Smooth muscle cell of the brain vasculature (primary cell): ENCODE data around the gene SLC6A6.
"Not testable (repeated sequence)": the region's sequence is repeated elsewhere in the genome, so short reads cannot be mapped to it uniquely, and the experiment has no call there.

Experiments
- DNase-seq: peaks from one replicate; pipeline ENCODE4 v3.0.0-alpha.2; 2012; ENCODE audit warnings: low read depth, low spot score

SLC6A6 gene

GRCh38 chr3:14434498-14435151 lies 32.2 kb downstream of the SLC6A6 start:
- no peak for DNase-seq

GRCh38 chr3:14435175-14436014 lies 33.0 kb downstream of the SLC6A6 start:
- no peak for DNase-seq

DNA sequence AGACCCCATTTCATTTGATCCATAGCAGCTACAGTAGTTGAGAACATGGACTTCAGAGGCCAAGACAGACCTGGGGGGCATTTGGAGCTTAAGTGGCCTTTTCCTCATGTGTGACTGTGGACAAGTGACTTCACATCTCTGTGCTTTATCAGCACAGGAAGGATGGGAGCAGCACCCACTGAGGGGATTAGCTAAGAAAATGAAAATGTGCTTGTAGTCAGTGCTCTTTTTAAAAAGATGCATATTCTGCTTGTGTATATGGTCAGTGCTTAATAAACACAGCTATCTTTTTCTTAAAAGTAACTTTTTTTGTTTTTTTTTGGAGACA lies 34.5 kb downstream of the SLC6A6 start:
- no peak for DNase-seq

DNA sequence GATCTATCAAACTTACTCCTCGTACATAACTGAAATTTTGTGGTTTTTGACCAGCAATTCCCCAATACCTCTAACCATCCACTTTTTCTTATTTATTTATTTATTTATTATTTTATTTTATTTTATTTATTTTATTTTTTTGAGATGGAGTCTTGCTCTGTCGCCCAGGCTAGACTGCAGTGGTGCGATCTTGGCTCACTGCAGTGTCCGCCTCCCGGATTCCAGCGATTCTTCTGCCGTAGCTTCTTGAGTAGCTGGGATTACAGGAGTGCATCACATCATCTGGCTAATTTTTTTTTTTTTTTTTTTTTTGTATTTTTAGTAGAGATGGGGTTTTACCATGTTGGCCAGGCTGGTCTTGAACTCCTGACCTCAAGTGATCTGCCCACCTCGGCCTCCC lies 35.3 kb downstream of the SLC6A6 start:
- not testable (repeated sequence) for DNase-seq

DNA sequence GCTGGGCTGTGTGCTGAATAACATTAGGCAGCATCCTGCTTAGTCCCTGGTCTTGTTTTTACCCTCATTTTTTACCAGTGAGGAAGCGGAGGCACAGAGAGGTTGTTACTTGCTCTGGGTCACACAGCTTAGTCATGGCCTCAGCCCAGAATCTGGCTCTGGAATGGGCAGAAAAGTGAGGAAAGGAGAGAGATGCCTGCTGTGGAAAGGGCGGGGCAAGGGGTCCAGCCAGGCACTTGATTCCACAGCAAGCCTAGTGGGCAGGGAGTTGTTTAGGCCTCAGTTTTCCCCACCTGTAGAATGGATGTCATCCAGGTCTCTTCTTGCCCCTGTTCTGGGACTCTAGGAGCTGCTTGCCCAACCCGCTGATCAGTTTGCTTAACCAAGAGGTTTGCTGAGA lies 35.9 kb downstream of the SLC6A6 start:
- DNase-seq = no peak

- no peak for DNase-seq
Observed at GRCh38 chr3:14438929-14439328, 36.5 kb downstream of the SLC6A6 start.

DNA sequence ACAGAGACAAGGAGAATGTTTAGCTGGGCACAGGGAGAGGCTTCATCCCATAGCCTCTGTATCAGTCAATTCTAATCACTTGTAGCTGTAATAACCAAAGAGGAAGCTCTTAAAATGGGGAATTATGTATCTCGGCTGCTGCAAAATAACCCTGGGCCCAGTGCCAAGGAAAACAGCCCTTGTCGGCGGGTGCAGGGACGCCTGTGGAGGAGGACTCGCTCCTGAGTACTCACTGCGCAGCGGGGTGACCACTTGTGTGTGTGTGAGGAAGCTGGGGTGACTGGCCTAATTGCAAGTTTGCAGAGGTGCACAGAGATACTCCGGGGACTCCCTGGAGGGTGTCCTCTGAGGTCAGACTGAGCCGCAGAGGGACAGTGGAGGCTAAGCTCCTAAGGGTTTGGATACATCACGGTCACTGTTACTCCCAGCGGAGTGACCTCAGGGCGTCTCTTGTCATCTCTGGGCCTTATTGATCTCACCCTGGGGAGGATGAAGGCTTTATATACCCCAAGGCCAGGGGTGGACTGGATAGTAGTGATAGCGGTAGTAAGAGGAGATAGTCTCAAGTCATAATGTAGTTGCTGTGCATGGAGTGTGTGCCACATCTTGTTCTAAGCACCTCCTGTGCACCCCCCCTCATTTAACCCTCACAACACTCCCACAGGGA lies 37.2 kb downstream of the SLC6A6 start:
- peak; percentile 83 for DNase-seq

GRCh38 chr3:14440168-14440518 lies 37.7 kb downstream of the SLC6A6 start:
- DNase-seq = no peak

- no peak for DNase-seq
Observed at GRCh38 chr3:14440531-14441239, 38.3 kb downstream of the SLC6A6 start.

GRCh38 chr3:14441240-14441919 lies 39.0 kb downstream of the SLC6A6 start:
- no peak for DNase-seq

DNA sequence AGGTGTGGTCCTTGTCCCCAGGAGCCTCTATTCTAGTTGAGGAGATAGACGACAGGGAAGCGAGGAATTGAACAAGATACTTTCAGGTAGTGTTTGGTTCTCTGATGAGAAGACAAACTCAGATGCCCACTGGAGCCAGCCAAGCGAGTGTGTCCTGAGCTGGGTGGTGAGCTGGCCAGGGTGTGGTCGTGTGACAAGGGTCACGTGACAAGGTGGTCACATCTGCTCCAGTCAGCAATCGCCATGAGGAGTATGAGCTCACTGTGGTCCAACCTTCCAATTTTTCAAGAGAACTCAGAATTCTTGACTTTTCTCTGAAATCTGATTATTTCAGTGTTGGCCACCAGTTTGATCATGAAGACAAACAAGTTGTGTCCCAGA lies 39.5 kb downstream of the SLC6A6 start:
- DNase-seq = no peak

DNA sequence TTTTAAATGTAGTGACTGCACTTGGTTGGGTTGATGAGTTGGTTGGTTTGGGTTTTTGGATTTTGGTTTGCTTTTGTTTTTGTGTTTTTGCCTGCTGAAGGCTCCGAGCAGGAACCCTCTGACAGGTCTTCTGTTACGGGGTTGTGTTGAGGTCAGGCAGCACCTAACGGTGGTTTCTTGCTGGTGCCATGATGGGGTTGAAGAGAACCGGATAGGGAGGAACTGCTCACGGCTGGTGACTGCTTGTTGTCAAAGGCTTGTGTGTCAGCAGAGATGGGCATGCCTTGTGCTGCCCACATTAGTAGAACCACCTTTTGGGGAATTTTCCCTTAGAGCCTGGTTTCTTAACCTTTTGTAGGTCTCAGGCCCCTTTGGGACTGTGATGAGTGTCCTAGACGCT lies 42.0 kb downstream of the SLC6A6 start:
- DNase-seq = no peak

DNA sequence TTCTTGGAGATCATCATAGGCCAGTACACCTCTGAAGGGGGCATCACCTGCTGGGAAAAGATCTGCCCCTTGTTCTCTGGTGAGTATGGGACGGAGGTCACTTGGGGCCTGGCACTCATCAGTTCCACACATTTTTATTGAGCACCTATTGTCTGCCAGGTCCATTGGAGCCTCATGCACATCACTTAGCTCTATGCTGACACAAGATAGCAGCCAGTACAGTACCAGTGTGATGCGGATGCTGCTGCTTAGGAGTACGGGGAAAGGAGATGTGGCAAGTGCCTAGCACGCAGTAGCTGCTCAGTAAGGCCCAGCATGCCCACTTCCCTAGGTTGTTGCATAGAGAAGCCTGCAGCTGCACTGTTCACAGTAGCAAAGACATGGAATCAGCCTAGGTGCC lies 43.4 kb downstream of the SLC6A6 start:
- DNase-seq = no peak

- DNase-seq = no peak
Observed at GRCh38 chr3:14446988-14447570, 44.7 kb downstream of the SLC6A6 start.

GRCh38 chr3:14448063-14448462 lies 45.7 kb downstream of the SLC6A6 start:
- DNase-seq = no peak

GRCh38 chr3:14448756-14449727 lies 46.6 kb downstream of the SLC6A6 start:
- DNase-seq = no peak

DNA sequence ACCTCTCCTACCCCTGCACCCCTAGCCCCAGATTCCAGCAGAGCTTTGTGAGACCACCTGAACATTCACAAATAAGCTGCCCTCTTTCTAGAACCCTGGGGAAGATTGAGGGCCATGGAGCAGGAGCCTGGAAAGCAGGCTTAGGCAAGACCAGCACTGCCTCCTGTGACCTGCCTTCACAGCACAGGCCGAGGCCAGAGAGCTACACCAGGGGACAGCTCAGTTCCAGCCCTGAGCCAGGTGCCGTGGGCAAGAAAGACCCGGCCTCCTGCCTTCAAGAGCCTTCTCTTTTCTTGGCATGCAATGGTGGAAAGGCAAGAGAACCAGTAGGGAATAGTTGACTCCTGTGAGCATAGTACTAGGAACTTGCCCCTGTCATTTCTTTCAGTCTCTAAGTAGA lies 48.1 kb downstream of the SLC6A6 start:
- DNase-seq = no peak

DNA sequence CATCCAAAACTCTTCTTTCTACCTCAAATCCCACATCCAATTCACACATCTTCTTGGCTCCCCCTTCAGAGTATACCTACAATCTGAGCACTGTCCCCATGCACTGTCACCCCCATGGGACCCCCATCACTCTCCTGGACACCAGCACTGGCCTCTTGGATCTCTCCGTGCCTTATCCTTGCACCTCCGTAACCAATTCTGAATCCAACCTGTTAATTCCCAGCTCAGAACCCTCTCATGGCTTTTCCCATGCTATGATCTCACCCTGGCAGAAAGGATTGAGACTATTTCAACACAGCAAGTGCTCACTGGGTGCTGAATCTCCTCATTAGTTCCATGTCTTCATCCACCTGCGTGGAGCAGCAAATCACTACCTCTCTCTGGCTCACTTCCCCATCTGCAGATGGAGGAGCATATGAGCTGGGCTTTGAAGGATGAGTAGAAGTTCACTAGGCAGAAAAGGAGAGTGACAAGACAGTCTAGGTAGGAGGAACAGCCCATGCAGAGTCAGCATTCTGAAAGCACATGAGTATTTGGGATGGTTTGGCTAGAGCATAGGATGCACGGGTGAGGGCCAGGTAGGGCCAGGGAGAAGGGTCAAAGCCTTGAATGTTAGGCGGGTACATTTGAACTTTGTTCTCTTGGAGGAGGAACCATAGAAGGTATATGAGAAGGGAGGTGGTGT lies 48.7 kb downstream of the SLC6A6 start:
- DNase-seq = no peak
